Measurements from ENCODE around the gene USP6NL. TPM values are rescaled to one million over a fixed set of nuclear protein-coding genes. Genes with fewer than 3 reads are reported as not detected.

Gene USP6NL
- total RNA-seq, 3 donors from 2014 or later: 14.6 to 20.0 (median 19.8) TPM

GRCh38 chr10:11602919-11603523, 8.4 kb downstream of the USP6NL start:
- DNase-seq (no peak), ATAC-seq (peak; percentile 72)
- TF ChIP-seq, protein P1, sequence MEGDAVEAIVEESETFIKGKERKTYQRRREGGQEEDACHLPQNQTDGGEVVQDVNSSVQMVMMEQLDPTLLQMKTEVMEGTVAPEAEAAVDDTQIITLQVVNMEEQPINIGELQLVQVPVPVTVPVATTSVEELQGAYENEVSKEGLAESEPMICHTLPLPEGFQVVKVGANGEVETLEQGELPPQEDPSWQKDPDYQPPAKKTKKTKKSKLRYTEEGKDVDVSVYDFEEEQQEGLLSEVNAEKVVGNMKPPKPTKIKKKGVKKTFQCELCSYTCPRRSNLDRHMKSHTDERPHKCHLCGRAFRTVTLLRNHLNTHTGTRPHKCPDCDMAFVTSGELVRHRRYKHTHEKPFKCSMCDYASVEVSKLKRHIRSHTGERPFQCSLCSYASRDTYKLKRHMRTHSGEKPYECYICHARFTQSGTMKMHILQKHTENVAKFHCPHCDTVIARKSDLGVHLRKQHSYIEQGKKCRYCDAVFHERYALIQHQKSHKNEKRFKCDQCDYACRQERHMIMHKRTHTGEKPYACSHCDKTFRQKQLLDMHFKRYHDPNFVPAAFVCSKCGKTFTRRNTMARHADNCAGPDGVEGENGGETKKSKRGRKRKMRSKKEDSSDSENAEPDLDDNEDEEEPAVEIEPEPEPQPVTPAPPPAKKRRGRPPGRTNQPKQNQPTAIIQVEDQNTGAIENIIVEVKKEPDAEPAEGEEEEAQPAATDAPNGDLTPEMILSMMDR (IDR thresholded peaks at IDR 0.05): no peak
- intact Hi-C loops (cut with DNase I, micrococcal nuclease): no loop called here
- no peaks in the 10 kb centered on the region for H3K9me3 ChIP-seq
- H3K36me3 ChIP-seq (ENCODE audit: low read depth): no peaks in the 10 kb centered on the region
- peaks cover 3% of the 10 kb centered on the region for H3K4me1 ChIP-seq (ENCODE audit: low read depth)
- no peak overlapping the region for H3K4me3 ChIP-seq

- H3K36me3 ChIP-seq (ENCODE audit: low read depth): no peaks in the 10 kb centered on the region
- H3K9me3 ChIP-seq: no peaks in the 10 kb centered on the region
- H3K4me1 ChIP-seq (ENCODE audit: low read depth): no peaks in the 10 kb centered on the region
- intact Hi-C loops (cut with DNase I, micrococcal nuclease): no loop called here
- DNase-seq (no peak), ATAC-seq (no peak)
- TF ChIP-seq, protein P1 (IDR thresholded peaks at IDR 0.05): no peak
- H3K4me3 ChIP-seq: no peak overlapping the region
These were observed 9.1 kb downstream of the USP6NL start for GRCh38 chr10:11602358-11602757.

DNA sequence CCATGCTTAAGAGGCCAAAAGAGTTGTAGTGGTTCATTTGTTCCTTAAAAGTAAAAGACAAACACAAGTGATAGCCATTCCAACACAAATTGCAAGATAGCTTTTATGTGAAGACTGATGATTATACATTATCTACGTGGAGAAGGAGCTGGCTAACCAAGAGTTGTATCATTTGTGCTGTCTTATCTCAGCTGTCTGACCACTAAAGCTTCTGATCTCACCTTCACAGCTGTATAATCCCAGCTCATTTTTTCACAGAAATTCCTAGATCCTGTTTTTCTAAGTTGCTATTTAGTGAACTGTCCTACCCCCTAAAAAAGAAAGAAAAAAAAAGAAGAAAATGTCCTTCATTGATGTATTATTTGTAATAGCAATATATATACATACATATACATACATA, 9.8 kb downstream of the USP6NL start:
- Histone ChIP-seq H3K9me3 (no peaks in the 10 kb centered on the region), H3K36me3 (ENCODE audit: low read depth) (no peaks in the 10 kb centered on the region), H3K4me3 (no peak overlapping the region), H3K4me1 (ENCODE audit: low read depth) (no peaks in the 10 kb centered on the region)
- DNase-seq (no peak), ATAC-seq (no peak)
- intact Hi-C loops (cut with DNase I, micrococcal nuclease): no loop called here
- TF ChIP-seq, protein P1 (IDR thresholded peaks at IDR 0.05): no peak

- no peak for ATAC-seq
- TF ChIP-seq, protein P1 (IDR thresholded peaks at IDR 0.05): no peak
These were observed 11.2 kb downstream of the USP6NL start for GRCh38 chr10:11600280-11600679.

GRCh38 chr10:11598712-11599397, 12.6 kb downstream of the USP6NL start:
- DNase-seq: no peak
- TF ChIP-seq, protein P1 (IDR thresholded peaks at IDR 0.05): no peak
- no peaks in the 10 kb centered on the region for H3K36me3 ChIP-seq (ENCODE audit: low read depth)
- ATAC-seq: no peak
- no peaks in the 10 kb centered on the region for H3K4me1 ChIP-seq (ENCODE audit: low read depth)
- H3K9me3 ChIP-seq: no peaks in the 10 kb centered on the region
- H3K4me3 ChIP-seq: no peak overlapping the region
- intact Hi-C loops (cut with DNase I, micrococcal nuclease): no loop called here

More at GRCh38 chr10:11600280-11600679, 11.2 kb downstream of the USP6NL start:
- Histone ChIP-seq H3K36me3 (ENCODE audit: low read depth) (no peaks in the 10 kb centered on the region), H3K9me3 (no peaks in the 10 kb centered on the region), H3K4me3 (no peak overlapping the region), H3K4me1 (ENCODE audit: low read depth) (no peaks in the 10 kb centered on the region)
- intact Hi-C loops (cut with DNase I, micrococcal nuclease): no loop called here
- no peak for DNase-seq

Data from mucosa of descending colon (tissue), 3 donors.